GM13977 (cell line): ENCODE results near the gene IL1RAPL1.

Source experiments
- DNase-seq: peaks from one replicate; pipeline ENCODE4 v3.0.0; 2012; ENCODE audit warnings: low spot score
- CTCF ChIP-seq: IDR thresholded peaks from 2 replicates; pipeline ENCODE4 v1.5.1; 2012; ENCODE audit warnings: mild to moderate bottlenecking, control low read depth; ENCODE audit not compliant: insufficient read depth; ENCODE audit errors: extremely low read depth, missing control alignments
- in situ Hi-C: fragments of 300-500 bp; cut with MboI; formaldehyde crosslinking; loops from one replicate; pipeline ENCODE4 v1.12.0; 2022; ENCODE audit warnings: low sequenced_read_pairs, low pct_unique_long_range_greater_than_20kb, mixed read lengths, inconsistent platforms; ENCODE audit not compliant: unreplicated experiment

IL1RAPL1 gene

GRCh38 chrX:29870608-29871007, 1283.4 kb downstream of the IL1RAPL1 start:
- in situ Hi-C loops = no loop called here
- no peak for DNase-seq
- TF ChIP-seq CTCF = no peak

GRCh38 chrX:29872831-29873230, 1285.6 kb downstream of the IL1RAPL1 start:
- no peak for TF ChIP-seq CTCF
- in situ Hi-C loops = no loop called here
- DNase-seq = no peak

GRCh38 chrX:29876733-29877132, 1289.5 kb downstream of the IL1RAPL1 start:
- DNase-seq = no peak
- TF ChIP-seq CTCF = no peak
- in situ Hi-C loops = no loop called here

GRCh38 chrX:29880977-29881376, 1293.7 kb downstream of the IL1RAPL1 start:
- no peak for DNase-seq
- TF ChIP-seq CTCF = no peak
- in situ Hi-C loops = no loop called here

- DNase-seq = no peak
- no peak for TF ChIP-seq CTCF
- in situ Hi-C loops = no loop called here
Observed at GRCh38 chrX:29890004-29890403, 1302.8 kb downstream of the IL1RAPL1 start.

- in situ Hi-C loops = no loop called here
- no peak for DNase-seq
- no peak for TF ChIP-seq CTCF
Observed at GRCh38 chrX:29890646-29891200, 1303.5 kb downstream of the IL1RAPL1 start.

- no peak for DNase-seq
- in situ Hi-C loops = no loop called here
- no peak for TF ChIP-seq CTCF
Observed at GRCh38 chrX:29902004-29902403, 1314.8 kb downstream of the IL1RAPL1 start.
